HEK293 (cell line): Measurements from ENCODE around the gene DOCK7.

Experiments used
- CTCF ChIA-PET: fragments of 350-600 bp; formaldehyde crosslinking; extraction: SDS; loops from one replicate; lab custom pipeline; 2021; ENCODE audit warnings: antibody characterized with exemption; lab: Yijun Ruan, JAX
- POLR2A ChIA-PET: fragments of 300-600 bp; formaldehyde crosslinking; extraction: SDS; loops from one replicate; lab custom pipeline; 2020; ENCODE audit warnings: antibody characterized with exemption, inconsistent platforms; lab: Yijun Ruan, JAX
- H3K27ac ChIP-seq: fragments of 200-500 bp; sonication (Bioruptor generic); 2 replicates; pipeline ENCODE4 v1.5.1; 2014; ENCODE audit warnings: low read depth, low read length, control low read depth, inconsistent platforms; ENCODE audit errors: extremely low read depth
- H3K36me3 ChIP-seq, 2 experiments: fragments of 200-500 bp in 1 of 2; sonication (Bioruptor generic) in 1 of 2; 1 replicate in 1 of 2; 2 replicates in 1 of 2; pipeline ENCODE4 v1.5.1; 2014 to 2017; ENCODE audit warnings: inconsistent platforms in 2 of 2, low read length in 2 of 2; ENCODE audit not compliant: control insufficient read depth in 2 of 2, insufficient read depth in 1 of 2
- H3K4me1 ChIP-seq: fragments of 200-500 bp; sonication (Bioruptor generic); 2 replicates; pipeline ENCODE4 v1.5.1; 2014; ENCODE audit warnings: mild to moderate bottlenecking, low read length, inconsistent platforms; ENCODE audit not compliant: control insufficient read depth, insufficient read depth
- H3K4me3 ChIP-seq: 2 replicates; pipeline ENCODE4 v1.5.1; 2011; ENCODE audit warnings: low read depth, mild to moderate bottlenecking, control low read depth, low read length, moderate library complexity
- H3K9me3 ChIP-seq: fragments of 200-500 bp; sonication (Bioruptor generic); 2 replicates; pipeline ENCODE4 v1.5.1; 2014; ENCODE audit warnings: low read depth, low read length, inconsistent platforms; ENCODE audit not compliant: control insufficient read depth, insufficient read depth
- ATF2 ChIP-seq: fragments of 450-650 bp; formaldehyde crosslinking; IDR thresholded peaks from 2 replicates; pipeline ENCODE4 v1.5.1; 2016; ENCODE audit warnings: missing biosample characterization, missing genetic modification characterization, low read depth
- GLI4 ChIP-seq: fragments of 450-650 bp; formaldehyde crosslinking; IDR thresholded peaks from 2 replicates; pipeline ENCODE4 v1.5.1; 2016; ENCODE audit warnings: missing biosample characterization, missing genetic modification characterization
- GLIS1 ChIP-seq: fragments of 450-650 bp; formaldehyde crosslinking; IDR thresholded peaks from 2 replicates; pipeline ENCODE4 v1.5.1; 2016; ENCODE audit warnings: missing biosample characterization, missing genetic modification characterization
- GLIS2 ChIP-seq: fragments of 450-650 bp; formaldehyde crosslinking; IDR thresholded peaks from 2 replicates; pipeline ENCODE4 v1.5.1; 2016; ENCODE audit warnings: missing biosample characterization, missing genetic modification characterization
- IKZF3 ChIP-seq: fragments of 450-650 bp; IDR thresholded peaks from 2 replicates; pipeline ENCODE4 v1.5.0; 2018; ENCODE audit warnings: missing biosample characterization, mild to moderate bottlenecking, missing genetic modification characterization, moderate library complexity
- OSR2 ChIP-seq: fragments of 450-650 bp; formaldehyde crosslinking; IDR thresholded peaks from 2 replicates; pipeline ENCODE4 v1.5.1; 2016; ENCODE audit warnings: missing biosample characterization, missing genetic modification characterization
- ZNF133 ChIP-seq: fragments of 450-650 bp; formaldehyde crosslinking; IDR thresholded peaks from 2 replicates; pipeline ENCODE4 v1.5.1; 2016; ENCODE audit warnings: missing biosample characterization, missing genetic modification characterization
- ZNF138 ChIP-seq: fragments of 450-650 bp; formaldehyde crosslinking; IDR thresholded peaks from 2 replicates; pipeline ENCODE4 v1.5.1; 2016; ENCODE audit warnings: missing biosample characterization, missing genetic modification characterization, borderline replicate concordance
- ZNF140 ChIP-seq: fragments of 450-650 bp; formaldehyde crosslinking; IDR thresholded peaks from 2 replicates; pipeline ENCODE4 v1.5.1; 2016; ENCODE audit warnings: missing biosample characterization, missing genetic modification characterization
- ZNF169 ChIP-seq: fragments of 450-650 bp; formaldehyde crosslinking; IDR thresholded peaks from 2 replicates; pipeline ENCODE4 v1.5.1; 2016; ENCODE audit warnings: missing biosample characterization, missing genetic modification characterization
- ZNF239 ChIP-seq: fragments of 450-650 bp; formaldehyde crosslinking; IDR thresholded peaks from 2 replicates; pipeline ENCODE4 v1.5.1; 2016; ENCODE audit warnings: missing biosample characterization, missing genetic modification characterization
- ZNF394 ChIP-seq: fragments of 450-650 bp; formaldehyde crosslinking; IDR thresholded peaks from 2 replicates; pipeline ENCODE4 v1.5.1; 2016; ENCODE audit warnings: missing biosample characterization, missing genetic modification characterization, mild to moderate bottlenecking, moderate library complexity, borderline replicate concordance
- ZNF426 ChIP-seq: fragments of 450-650 bp; formaldehyde crosslinking; IDR thresholded peaks from 2 replicates; pipeline ENCODE4 v1.5.1; 2017; ENCODE audit warnings: missing biosample characterization, missing genetic modification characterization, mild to moderate bottlenecking, inconsistent platforms, moderate library complexity
- ZNF621 ChIP-seq: fragments of 450-650 bp; formaldehyde crosslinking; IDR thresholded peaks from 2 replicates; pipeline ENCODE4 v1.5.1; 2017; ENCODE audit warnings: missing biosample characterization, missing genetic modification characterization
- ZNF654 ChIP-seq: fragments of 450-650 bp; formaldehyde crosslinking; IDR thresholded peaks from 2 replicates; pipeline ENCODE4 v1.5.1; 2016; ENCODE audit warnings: low read depth, missing biosample characterization, missing genetic modification characterization
- ZNF792 ChIP-seq: fragments of 450-650 bp; formaldehyde crosslinking; IDR thresholded peaks from 2 replicates; pipeline ENCODE4 v1.5.1; 2016; ENCODE audit warnings: missing biosample characterization, missing genetic modification characterization
- TF ChIP-seq, protein P1 (sequence below): fragments of 450-650 bp; formaldehyde crosslinking; IDR thresholded peaks from 2 replicates; pipeline ENCODE4 v1.5.1; 2016; ENCODE audit warnings: missing biosample characterization, missing genetic modification characterization
- TF ChIP-seq, protein P2 (sequence below): fragments of 450-650 bp; formaldehyde crosslinking; IDR thresholded peaks from 2 replicates; pipeline ENCODE4 v1.5.1; 2016; ENCODE audit warnings: missing biosample characterization, missing genetic modification characterization

Gene DOCK7

GRCh38 chr1:62509028-62509427, 179.2 kb downstream of the DOCK7 start:
- no peak overlapping the region for H3K27ac ChIP-seq
- no peak overlapping the region for H3K4me3 ChIP-seq
- H3K36me3 ChIP-seq, result peaks cover 6 to 15% of the 10 kb centered on the region in 2 experiments
- H3K9me3 ChIP-seq, result no peaks in the 10 kb centered on the region
- no peaks in the 10 kb centered on the region for H3K4me1 ChIP-seq
- ChIA-PET CTCF (interaction anchor here (0.7 to 3.5 kb wide), 11 partner anchors 13 to 333 kb away, joined by 3 to 40 read pairs (median 4); no protein-coding TSS in a partner anchor), POLR2A (no interaction called here)
- TF ChIP-seq IKZF3 (tag by site-specific recombination), result no peak
- TF ChIP-seq ZNF169, result no peak
- TF ChIP-seq GLIS2 (tag by site-specific recombination), result no peak
- no peak for TF ChIP-seq ZNF621
- no peak for TF ChIP-seq ZNF140 (tag by site-specific recombination)

- no peak overlapping the region for H3K27ac ChIP-seq
- H3K36me3 ChIP-seq, result peaks cover 8 to 12% of the 10 kb centered on the region in 2 experiments
- H3K4me3 ChIP-seq, result no peak overlapping the region
- H3K4me1 ChIP-seq, result no peaks in the 10 kb centered on the region
- H3K9me3 ChIP-seq, result no peaks in the 10 kb centered on the region
- CTCF ChIA-PET, result interaction anchor here (0.5 to 3.5 kb wide), 23 partner anchors 8 to 649 kb away, joined by 3 to 40 read pairs (median 4); no protein-coding TSS in a partner anchor
- TF ChIP-seq, protein P1, sequence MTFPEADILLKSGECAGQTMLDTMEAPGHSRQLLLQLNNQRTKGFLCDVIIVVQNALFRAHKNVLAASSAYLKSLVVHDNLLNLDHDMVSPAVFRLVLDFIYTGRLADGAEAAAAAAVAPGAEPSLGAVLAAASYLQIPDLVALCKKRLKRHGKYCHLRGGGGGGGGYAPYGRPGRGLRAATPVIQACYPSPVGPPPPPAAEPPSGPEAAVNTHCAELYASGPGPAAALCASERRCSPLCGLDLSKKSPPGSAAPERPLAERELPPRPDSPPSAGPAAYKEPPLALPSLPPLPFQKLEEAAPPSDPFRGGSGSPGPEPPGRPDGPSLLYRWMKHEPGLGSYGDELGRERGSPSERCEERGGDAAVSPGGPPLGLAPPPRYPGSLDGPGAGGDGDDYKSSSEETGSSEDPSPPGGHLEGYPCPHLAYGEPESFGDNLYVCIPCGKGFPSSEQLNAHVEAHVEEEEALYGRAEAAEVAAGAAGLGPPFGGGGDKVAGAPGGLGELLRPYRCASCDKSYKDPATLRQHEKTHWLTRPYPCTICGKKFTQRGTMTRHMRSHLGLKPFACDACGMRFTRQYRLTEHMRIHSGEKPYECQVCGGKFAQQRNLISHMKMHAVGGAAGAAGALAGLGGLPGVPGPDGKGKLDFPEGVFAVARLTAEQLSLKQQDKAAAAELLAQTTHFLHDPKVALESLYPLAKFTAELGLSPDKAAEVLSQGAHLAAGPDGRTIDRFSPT, result no peak
- peak; percentile 52 for TF ChIP-seq ZNF654
- no peak for TF ChIP-seq GLIS1
- TF ChIP-seq, protein P2, sequence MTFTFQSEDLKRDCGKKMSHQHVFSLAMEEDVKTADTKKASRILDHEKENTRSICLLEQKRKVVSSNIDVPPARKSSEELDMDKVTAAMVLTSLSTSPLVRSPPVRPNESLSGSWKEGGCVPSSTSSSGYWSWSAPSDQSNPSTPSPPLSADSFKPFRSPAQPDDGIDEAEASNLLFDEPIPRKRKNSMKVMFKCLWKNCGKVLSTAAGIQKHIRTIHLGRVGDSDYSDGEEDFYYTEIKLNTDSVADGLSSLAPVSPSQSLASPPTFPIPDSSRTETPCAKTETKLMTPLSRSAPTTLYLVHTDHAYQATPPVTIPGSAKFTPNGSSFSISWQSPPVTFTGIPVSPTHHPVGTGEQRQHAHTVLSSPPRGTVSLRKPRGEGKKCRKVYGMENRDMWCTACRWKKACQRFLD (tag by site-specific recombination), result no peak
- TF ChIP-seq, all 188 proteins: peak for 1
- POLR2A ChIA-PET, result no interaction called here
These were observed 179.9 kb downstream of the DOCK7 start for GRCh38 chr1:62508187-62508758.

- H3K4me3 ChIP-seq, result no peak overlapping the region
- CTCF ChIA-PET, result interaction anchor here (0.6 to 1.5 kb wide), 4 partner anchors 8 to 445 kb away, joined by 3 to 9 read pairs (median 4); no protein-coding TSS in a partner anchor
- TF ChIP-seq ZNF792 (tag by site-specific recombination), result no peak
- peak; percentile 96 for TF ChIP-seq ZNF133 (tag by site-specific recombination)
- TF ChIP-seq, all 188 proteins: peak for 1
- Histone ChIP-seq H3K4me1 (no peaks in the 10 kb centered on the region), H3K36me3 (peaks cover 3 to 4% of the 10 kb centered on the region in 2 experiments; a peak in 2 of 3 replicates), H3K27ac (no peak overlapping the region), H3K9me3 (no peaks in the 10 kb centered on the region)
- POLR2A ChIA-PET, result no interaction called here
These were observed 188.0 kb downstream of the DOCK7 start for GRCh38 chr1:62500210-62500609.

- ChIA-PET POLR2A (no interaction called here), CTCF (interaction anchor here (0.6 kb wide), 2 partner anchors 45 to 252 kb away, joined by 3 read pairs; no protein-coding TSS in a partner anchor)
- peaks cover 8 to 26% of the 10 kb centered on the region in 2 experiments for H3K36me3 ChIP-seq
These were observed 194.0 kb downstream of the DOCK7 start for GRCh38 chr1:62494137-62494536.

More at GRCh38 chr1:62494137-62494536, 194.0 kb downstream of the DOCK7 start:
- Histone ChIP-seq H3K4me1 (no peaks in the 10 kb centered on the region), H3K9me3 (no peaks in the 10 kb centered on the region), H3K4me3 (no peak overlapping the region), H3K27ac (no peak overlapping the region)
- TF ChIP-seq GLI4 (tag by site-specific recombination) (no peak), ZNF394 (tag by site-specific recombination) (no peak), ZNF426 (no peak), ZNF138 (tag by site-specific recombination) (no peak), ATF2 (tag by site-specific recombination) (no peak), ZNF239 (tag by site-specific recombination) (no peak), OSR2 (tag by site-specific recombination) (no peak)
